Gastroesophageal sphincter (tissue), 4 donors: ENCODE measurements around the gene PNRC1. TPM values are rescaled to one million over a fixed set of nuclear protein-coding genes. Genes with fewer than 3 reads are reported as not detected.

ENCODE experiments used
- ATAC-seq: fragments of 150-250 bp; one replicate; pipeline ENCODE4 v1.9.1; 2016; ENCODE audit warnings: mild to moderate bottlenecking, moderate library complexity
- H3K27ac ChIP-seq, 4 donors: fragments of 200-600 bp; sonication (generic) in 3 of 4; 1 replicate in 3 of 4; 2 replicates in 1 of 4; pipeline ENCODE4 v1.5.1; 2016 to 2019
- H3K27me3 ChIP-seq: fragments of 200-600 bp; sonication (generic); one replicate; pipeline ENCODE4 v1.5.1; 2019
- H3K36me3 ChIP-seq, 2 donors: fragments of 200-600 bp; sonication (generic); one replicate each; pipeline ENCODE4 v1.5.1; 2019; ENCODE audit warnings: control low read depth in 1 of 2
- H3K4me1 ChIP-seq, 3 donors: fragments of 200-600 bp; sonication (generic); 1 replicate in 2 of 3; 2 replicates in 1 of 3; pipeline ENCODE4 v1.5.1; 2016 to 2019; ENCODE audit warnings: control low read depth in 2 of 3
- H3K4me3 ChIP-seq, 2 donors: fragments of 200-600 bp; sonication (generic); one replicate each; pipeline ENCODE4 v1.5.1; 2019; ENCODE audit warnings: mild to moderate bottlenecking in 1 of 2, moderate library complexity in 1 of 2
- H3K9me3 ChIP-seq, 3 donors: fragments of 200-600 bp; sonication (generic); one replicate each; pipeline ENCODE4 v1.5.1; 2017 to 2019; ENCODE audit warnings: control low read depth in 2 of 3
- CTCF ChIP-seq, 4 experiments: fragments of 200-600 bp in 2 of 4; fragments of 450-650 bp in 2 of 4; sonication (generic) in 1 of 4; IDR thresholded peaks; one replicate each; pipeline ENCODE4 v1.5.1; 2017 to 2019; ENCODE audit warnings: antibody characterized with exemption in 4 of 4, mild to moderate bottlenecking in 2 of 4, moderate library complexity in 2 of 4
- EP300 ChIP-seq: sonication (generic); formaldehyde crosslinking; IDR thresholded peaks from one replicate; pipeline ENCODE4 v1.6.1; 2017; ENCODE audit warnings: antibody characterized with exemption, mild to moderate bottlenecking
- POLR2A ChIP-seq, 2 donors: fragments of 450-650 bp; IDR thresholded peaks; one replicate each; pipeline ENCODE4 v1.6.1; 2017; ENCODE audit warnings: antibody characterized with exemption in 2 of 2, mild to moderate bottlenecking in 2 of 2, moderate library complexity in 1 of 2
- POLR2AphosphoS5 ChIP-seq: sonication (generic); formaldehyde crosslinking; IDR thresholded peaks from one replicate; pipeline ENCODE4 v1.6.1; 2017; ENCODE audit warnings: antibody characterized with exemption
- WGBS, 2 donors: methylation state at CpG; one replicate each; pipeline ENCODE4 v1.1.5; 2018; ENCODE audit warnings: low coverage in 1 of 2; 5-methylcytosine and 5-hydroxymethylcytosine counted together
- total RNA-seq, 4 donors: library from RNA; depleted of rRNA; stranded (reverse); fragments of >200 nt; gene quantifications; one replicate each; pipeline ENCODE4 v1.1.0, GENCODE V29; 2016

The PNRC1 gene
- total RNA-seq, 4 donors from 2014 or later: 316 to 349 (median 331) TPM

DNA sequence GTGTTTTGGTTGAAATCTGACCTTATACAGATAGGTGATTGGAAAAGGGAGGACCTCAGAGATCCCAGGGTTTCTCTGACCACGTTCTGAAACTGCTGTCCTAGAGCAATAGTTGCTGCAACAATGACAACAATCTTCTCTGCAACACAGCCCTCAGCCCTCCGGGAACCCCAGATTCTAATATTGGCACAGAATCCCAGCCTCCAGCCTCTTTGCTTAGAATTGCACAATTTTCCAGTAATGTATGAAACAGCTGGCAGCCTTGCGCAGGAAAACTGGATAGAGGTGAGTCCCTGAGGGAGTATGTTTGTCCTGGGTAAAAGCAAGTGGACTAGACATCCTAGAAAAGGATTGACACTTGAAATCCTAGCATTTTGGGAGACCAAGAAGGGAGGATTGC is 30.4 kb upstream of the PNRC1 start:
- peak; percentile 78 for TF ChIP-seq POLR2AphosphoS5
- TF ChIP-seq POLR2A (IDR thresholded peaks at IDR 0.05): no peak
- Histone ChIP-seq H3K4me3 (no peak overlapping the region), H3K4me1 (peaks cover 0 to 7% (median 3%) of the 10 kb centered on the region in 3 donors), H3K27ac (no peak overlapping the region), H3K27me3 (no peaks in the 10 kb centered on the region), H3K9me3 (no peaks in the 10 kb centered on the region), H3K36me3 (no peaks in the 10 kb centered on the region)
- peak; percentile 86 for ATAC-seq
- 36 to 66% methylated on average over 2 to 3 of the region's 3 CpGs for WGBS, 2 donors

DNA sequence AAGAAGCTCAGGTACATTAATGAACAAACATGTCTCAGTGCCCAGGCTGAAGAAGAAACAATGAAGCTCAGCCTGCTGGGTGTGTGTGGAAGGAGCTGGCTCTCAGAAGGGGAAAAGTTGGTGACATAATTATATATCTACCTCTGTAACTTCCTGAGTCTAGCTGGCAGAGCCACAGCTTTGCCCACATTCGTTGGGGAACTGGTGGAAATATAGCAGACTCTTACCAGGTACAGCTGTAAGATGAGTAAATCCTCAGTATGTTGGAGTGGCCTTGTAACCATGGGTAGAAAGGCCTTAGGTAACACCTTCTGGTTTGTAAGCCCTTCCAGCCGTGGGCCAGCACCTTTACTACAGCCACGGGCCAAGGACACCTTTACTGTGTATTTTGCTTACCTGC is 29.9 kb upstream of the PNRC1 start:
- no peak overlapping the region for H3K27ac ChIP-seq
- H3K9me3 ChIP-seq: no peaks in the 10 kb centered on the region
- H3K27me3 ChIP-seq: no peaks in the 10 kb centered on the region
- H3K4me3 ChIP-seq: no peak overlapping the region
- peaks cover 0 to 7% (median 3%) of the 10 kb centered on the region in 3 donors for H3K4me1 ChIP-seq
- no peak for TF ChIP-seq POLR2A (IDR thresholded peaks at IDR 0.05)
- no peaks in the 10 kb centered on the region for H3K36me3 ChIP-seq
- 89% methylated on average over 3 of the region's 3 CpGs; no CpG with 5 or more reads in 1 of the 2 donors for WGBS, 2 donors
- no peak for ATAC-seq

DNA sequence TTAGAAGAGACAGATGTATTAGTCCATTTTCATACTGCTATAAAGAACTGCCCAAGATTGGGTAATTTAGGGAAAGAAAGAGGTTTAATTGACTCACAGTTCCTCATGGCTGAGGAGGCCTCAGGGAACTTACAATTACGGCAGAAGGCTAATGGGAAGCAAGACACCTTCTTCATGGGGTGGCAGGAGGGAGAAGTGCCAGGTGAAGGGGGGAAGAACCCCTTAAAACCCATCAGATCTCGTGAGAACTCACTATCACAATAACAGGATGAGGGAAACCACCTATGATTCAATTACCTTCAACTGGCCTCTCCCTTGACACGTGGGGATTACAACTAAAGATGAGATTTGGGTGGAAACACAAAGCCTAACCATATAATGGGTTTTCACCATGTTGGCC is 28.9 kb upstream of the PNRC1 start:
- Histone ChIP-seq H3K4me3 (no peak overlapping the region), H3K27ac (no peak overlapping the region), H3K4me1 (peaks cover 0 to 7% (median 3%) of the 10 kb centered on the region in 3 donors), H3K9me3 (no peaks in the 10 kb centered on the region), H3K36me3 (no peaks in the 10 kb centered on the region), H3K27me3 (no peaks in the 10 kb centered on the region)
- 66% methylated on average over 3 of the region's 3 CpGs; no CpG with 5 or more reads in 1 of the 2 donors for WGBS, 2 donors
- no peak for TF ChIP-seq EP300
- TF ChIP-seq POLR2A (IDR thresholded peaks at IDR 0.05): no peak
- TF ChIP-seq CTCF (IDR thresholded peaks at IDR 0.05): no peak
- no peak for TF ChIP-seq POLR2AphosphoS5
- no peak for ATAC-seq

- Histone ChIP-seq H3K4me1 (peaks cover 0 to 7% (median 3%) of the 10 kb centered on the region in 3 donors), H3K27ac (no peak overlapping the region), H3K27me3 (no peaks in the 10 kb centered on the region), H3K4me3 (no peak overlapping the region), H3K36me3 (no peaks in the 10 kb centered on the region), H3K9me3 (no peaks in the 10 kb centered on the region)
- no peak for TF ChIP-seq POLR2A (IDR thresholded peaks at IDR 0.05)
- no peak for ATAC-seq
- 79 to 84% methylated on average over 4 of the region's 4 CpGs for WGBS, 2 donors
Measured at GRCh38 chr6:89054208-89054607, 26.3 kb upstream of the PNRC1 start.

DNA sequence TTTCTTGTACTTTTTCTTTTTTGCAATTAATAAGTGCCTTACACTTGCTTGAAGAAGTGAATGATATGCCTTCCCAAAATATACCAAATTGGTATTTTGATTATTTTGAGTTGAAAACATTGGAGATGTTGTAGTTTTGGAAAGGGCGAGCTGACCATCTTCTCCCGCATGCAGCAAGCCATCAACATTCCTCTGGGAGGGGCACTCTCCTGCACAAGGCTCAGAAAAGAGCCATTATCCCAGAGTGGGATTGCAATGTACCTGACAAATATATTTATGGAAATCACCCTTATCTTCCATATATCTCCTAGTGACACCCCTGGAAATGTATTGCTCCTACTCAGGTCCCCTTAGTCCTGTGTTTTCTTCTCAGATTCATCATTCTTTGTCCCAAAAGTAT is 22.8 kb upstream of the PNRC1 start:
- Histone ChIP-seq H3K36me3 (no peaks in the 10 kb centered on the region), H3K9me3 (no peaks in the 10 kb centered on the region), H3K27ac (no peak overlapping the region), H3K27me3 (no peaks in the 10 kb centered on the region), H3K4me3 (no peak overlapping the region), H3K4me1 (no peaks in the 10 kb centered on the region)
- WGBS, 2 donors: 73 to 81% methylated on average over 2 of the region's 2 CpGs
- no peak for ATAC-seq
- TF ChIP-seq POLR2A (IDR thresholded peaks at IDR 0.05): no peak
- TF ChIP-seq EP300: no peak
- TF ChIP-seq POLR2AphosphoS5: no peak
- TF ChIP-seq CTCF (IDR thresholded peaks at IDR 0.05): no peak

- Histone ChIP-seq H3K4me1 (no peaks in the 10 kb centered on the region), H3K36me3 (no peaks in the 10 kb centered on the region), H3K9me3 (no peaks in the 10 kb centered on the region), H3K27me3 (no peaks in the 10 kb centered on the region), H3K4me3 (no peak overlapping the region), H3K27ac (no peak overlapping the region)
- no peak for ATAC-seq
- TF ChIP-seq POLR2AphosphoS5 (no peak), EP300 (no peak), CTCF (IDR thresholded peaks at IDR 0.05) (no peak), POLR2A (IDR thresholded peaks at IDR 0.05) (no peak)
- WGBS, 2 donors: 35 to 36% methylated on average over 4 to 5 of the region's 5 CpGs
Measured at GRCh38 chr6:89058627-89059026, 21.9 kb upstream of the PNRC1 start.
